HT1080 (cell line): ENCODE measurements around the gene ADGRG6. TPM values are rescaled to one million over a fixed set of nuclear protein-coding genes. Genes with fewer than 3 reads are reported as not detected.
A peak's percentile ranks its signal among the peaks of the same experiment; 100 is the strongest.

Source experiments
- DNase-seq: peaks from one replicate; pipeline ENCODE4 v3.0.0-alpha.2; 2015; ENCODE audit warnings: low read depth
- total RNA-seq: library from RNA; depleted of rRNA; stranded (reverse); fragments of >200 nt; shearing (Covaris generic); gene quantifications from 2 replicates; pipeline ENCODE4 v1.2.3, GENCODE V29; 2014

The ADGRG6 gene
- total RNA-seq, 1 experiment from 2014 or later = 12.3 TPM

- DNase-seq = no peak
Observed at GRCh38 chr6:142290851-142291250, 11.0 kb upstream of the ADGRG6 start.

DNA sequence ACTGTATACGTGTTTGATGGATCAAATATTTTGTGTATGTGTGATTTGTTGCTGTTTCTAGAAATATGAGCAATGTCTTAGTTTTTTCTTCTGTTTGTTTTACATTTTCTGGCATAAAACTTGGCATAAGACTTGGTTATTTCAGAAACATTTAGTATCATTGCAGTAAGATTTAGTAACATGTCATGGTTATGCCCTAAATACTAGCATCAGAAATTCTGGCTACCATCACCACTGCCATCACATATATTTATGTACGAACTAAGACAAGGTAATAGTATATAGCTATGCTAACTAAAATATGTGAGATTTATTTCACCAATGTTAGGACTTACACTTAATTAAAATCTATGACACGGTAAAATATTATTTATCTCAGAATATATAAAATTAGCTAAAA is 10.3 kb upstream of the ADGRG6 start:
- DNase-seq = no peak

- no peak for DNase-seq
Observed at GRCh38 chr6:142292166-142292924, 9.5 kb upstream of the ADGRG6 start.

DNA sequence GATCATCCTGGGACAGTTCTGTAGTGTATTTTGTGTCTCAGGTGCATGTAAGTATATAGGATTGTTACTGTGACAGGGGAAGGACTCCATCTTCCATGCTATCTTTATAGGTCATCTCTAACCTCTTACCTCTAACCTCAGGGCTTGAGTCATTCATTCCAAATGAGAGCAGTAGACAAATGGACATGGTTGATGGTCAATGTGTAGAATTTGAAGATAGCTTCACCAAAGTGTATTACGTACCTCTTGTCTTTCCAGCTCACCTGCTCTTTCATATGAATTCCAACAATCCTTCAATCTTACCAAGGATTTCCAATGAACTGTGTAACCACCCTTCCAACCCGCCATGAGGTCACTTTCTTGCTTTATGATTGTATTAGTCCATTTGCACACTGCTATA is 8.7 kb upstream of the ADGRG6 start:
- DNase-seq = no peak

DNA sequence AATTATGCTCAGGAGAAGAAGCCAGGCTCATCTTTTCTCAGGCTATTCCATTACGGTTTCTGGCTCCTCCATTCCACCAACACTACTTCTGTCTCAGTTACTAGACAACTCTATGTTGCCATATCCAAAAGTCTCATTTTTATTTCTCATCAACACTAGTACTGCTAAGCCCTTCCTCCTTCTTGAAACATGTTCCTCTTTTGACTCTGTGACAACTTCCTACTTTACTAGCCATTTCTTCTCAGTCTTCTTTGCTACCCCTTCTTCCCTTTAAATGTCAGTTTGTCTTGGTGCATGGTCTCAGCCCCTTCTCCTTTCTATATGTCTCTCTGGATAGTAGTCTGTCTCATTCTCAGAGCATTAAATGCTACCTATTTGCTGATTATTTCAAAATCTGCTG is 7.1 kb upstream of the ADGRG6 start:
- no peak for DNase-seq

DNA sequence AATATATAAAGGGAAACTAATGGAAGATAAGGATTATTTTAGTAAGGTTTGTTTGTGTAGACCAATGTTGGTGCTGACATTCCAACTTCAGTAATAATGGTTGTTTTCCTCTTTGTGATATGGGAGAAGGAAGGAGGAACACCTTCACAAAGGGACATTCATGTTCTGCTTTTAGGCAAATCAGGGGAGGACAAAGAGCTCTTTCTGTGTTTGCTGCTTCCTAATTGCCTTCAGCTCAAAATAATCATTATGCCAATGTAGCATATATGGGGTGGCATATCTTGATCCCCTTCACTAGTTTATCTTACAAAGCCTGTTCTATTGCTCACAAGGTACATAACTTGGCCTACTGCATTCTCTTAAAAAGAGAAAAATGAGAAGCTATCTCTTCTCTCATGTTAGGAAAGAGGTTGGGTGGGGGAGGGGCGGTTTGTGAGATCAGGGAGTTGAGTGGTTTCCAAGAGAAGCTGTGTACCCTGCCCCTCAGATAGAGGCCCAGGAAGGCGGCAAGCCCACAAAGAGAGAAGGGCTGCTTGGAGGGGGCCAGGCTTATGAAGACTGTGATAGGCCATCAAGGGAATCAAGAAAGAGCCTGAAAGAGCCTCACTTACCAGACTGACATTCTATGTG is 4.7 kb upstream of the ADGRG6 start:
- DNase-seq = no peak

GRCh38 chr6:142297605-142297995 is 4.2 kb upstream of the ADGRG6 start:
- no peak for DNase-seq

GRCh38 chr6:142297996-142298753 is 3.6 kb upstream of the ADGRG6 start:
- DNase-seq = peak; percentile 84

GRCh38 chr6:142300302-142300701 is 1.5 kb upstream of the ADGRG6 start:
- DNase-seq = peak; percentile 29

DNA sequence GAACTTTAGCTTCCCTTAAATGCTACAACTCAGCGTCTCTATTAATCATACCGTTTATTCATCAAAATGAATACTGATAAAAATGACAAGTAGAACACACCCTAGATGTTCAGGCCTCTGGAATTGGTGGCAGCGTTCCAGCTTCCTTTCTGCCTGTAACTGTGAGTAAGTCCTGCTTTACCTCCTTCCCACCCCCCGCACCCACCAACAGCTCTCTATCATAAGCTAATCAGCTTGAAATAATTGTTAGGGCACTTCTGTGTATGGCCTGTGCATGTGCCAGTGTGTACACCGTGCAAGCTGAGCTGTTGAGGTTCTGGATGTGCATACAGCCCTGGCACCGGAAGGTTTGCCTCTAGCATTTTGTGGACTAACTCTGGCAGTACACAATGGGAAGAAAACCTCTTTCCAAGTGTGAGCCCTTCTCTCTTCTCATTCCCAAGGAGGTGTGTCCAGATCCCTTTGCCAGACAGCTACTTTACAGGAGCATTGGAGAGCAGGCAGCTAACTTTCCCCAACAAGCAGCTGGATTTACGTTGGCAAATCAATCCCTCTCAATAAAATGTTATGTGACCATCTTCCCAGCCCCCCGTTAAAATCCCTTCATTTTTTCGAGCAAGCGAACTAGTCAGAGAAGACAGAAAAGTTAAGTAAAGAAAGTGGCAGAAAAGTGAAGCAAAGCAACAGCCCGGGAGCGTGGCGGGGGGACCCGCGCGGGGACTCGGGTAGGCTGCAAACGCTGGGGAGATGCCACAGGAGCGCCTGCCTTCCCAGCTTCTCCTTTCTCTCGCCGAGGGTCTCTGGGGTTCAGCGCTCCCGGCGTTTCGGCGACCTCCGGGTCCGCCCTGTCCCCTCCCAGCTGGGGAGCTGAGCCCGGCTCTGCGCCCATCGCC is 803 bp upstream of the ADGRG6 start:
- DNase-seq = peak; percentile 76

DNA sequence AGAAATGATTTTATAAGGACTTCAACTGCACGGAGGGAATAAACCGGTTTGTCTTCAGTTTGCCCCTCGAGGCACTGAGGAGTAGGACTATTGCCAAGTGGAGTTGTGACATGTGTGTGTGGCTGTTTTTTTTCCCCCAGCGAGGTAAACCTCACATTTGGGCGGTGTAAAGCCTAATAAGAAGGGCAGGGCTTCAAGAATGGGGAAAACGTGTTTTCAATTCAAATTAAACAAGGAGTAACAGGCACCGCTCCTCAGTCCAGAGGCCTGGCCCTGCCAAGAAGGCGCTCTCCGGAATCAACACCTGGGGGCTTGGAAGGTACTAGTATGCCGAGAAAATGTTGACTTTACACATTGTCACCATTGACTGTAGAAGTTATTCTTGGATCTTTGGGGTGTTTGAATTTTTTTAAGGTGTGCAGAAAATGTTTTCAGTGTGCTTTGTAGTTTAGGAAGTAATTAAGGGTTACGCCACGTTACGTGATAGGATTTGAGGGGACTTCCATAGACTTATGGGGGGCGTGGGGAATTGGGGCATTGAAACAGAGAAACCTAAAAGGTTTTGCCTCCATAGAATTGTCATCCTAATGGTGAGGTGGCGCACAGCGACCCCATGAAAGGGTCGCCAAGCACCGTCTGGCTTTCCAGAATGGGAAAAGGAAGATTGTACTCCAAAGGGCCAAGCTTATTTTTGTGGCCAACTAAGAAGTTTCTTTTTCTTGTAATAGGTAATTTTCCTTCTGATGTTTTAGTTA is 791 bp downstream of the ADGRG6 start:
- DNase-seq = no peak

DNA sequence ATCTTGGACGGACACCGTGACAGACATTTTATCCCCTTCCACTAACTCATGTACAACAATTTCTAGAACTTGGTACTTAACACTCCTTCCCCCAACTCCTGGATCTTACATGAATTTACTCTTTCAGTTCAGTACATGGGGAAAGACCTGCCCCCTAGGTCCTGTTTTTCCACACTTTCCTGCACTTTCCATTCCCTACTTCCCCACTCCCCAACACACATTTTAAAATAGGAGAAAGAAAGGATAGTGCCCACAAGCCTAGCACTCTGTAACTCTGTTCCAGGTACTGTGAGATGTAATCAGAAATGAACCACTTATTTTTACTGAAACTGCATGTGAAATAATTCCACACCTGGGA is 1.3 kb downstream of the ADGRG6 start:
- no peak for DNase-seq

DNA sequence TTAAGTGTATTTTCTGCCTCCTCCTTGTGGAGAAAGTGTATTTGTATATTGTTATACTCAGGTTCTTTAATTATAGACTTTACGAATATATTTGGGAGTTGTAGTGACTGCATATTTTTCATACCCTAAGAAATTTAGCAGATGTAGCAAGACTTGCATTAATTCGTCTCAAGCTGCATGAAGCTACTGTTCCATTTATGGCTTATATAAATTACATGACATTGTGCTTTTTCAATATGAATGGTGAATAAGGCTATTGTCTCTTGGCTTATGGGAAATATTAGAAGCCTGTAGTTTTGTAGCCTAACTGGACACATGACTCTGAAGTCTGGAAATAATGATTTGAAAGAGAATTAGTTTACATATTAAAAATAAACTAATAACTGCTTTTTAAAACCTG is 2.4 kb downstream of the ADGRG6 start:
- DNase-seq = no peak

GRCh38 chr6:142306736-142307135 is 4.9 kb downstream of the ADGRG6 start:
- DNase-seq = no peak

GRCh38 chr6:142307963-142308748 is 6.3 kb downstream of the ADGRG6 start:
- no peak for DNase-seq

GRCh38 chr6:142309426-142309825 is 7.6 kb downstream of the ADGRG6 start:
- DNase-seq = no peak

DNA sequence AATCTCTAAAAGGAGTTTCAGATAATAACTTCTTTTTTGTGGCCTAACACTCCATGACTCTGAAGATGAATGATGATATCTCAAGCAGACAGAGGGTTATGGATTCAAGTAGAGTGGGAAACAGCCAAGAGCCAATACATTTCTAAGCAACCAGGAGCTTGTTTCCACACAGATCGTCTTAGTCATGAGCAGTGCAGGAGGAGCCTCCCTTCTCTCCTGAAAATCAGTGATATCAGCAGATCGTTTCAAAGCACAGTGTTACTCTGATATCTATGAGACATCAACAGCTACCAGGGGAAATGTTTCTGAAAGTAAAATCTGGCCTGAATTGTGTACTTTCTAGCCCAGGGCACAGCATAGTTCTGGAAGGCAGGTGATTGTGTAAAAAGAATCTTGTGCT is 11.5 kb downstream of the ADGRG6 start:
- peak; percentile 59 for DNase-seq

DNA sequence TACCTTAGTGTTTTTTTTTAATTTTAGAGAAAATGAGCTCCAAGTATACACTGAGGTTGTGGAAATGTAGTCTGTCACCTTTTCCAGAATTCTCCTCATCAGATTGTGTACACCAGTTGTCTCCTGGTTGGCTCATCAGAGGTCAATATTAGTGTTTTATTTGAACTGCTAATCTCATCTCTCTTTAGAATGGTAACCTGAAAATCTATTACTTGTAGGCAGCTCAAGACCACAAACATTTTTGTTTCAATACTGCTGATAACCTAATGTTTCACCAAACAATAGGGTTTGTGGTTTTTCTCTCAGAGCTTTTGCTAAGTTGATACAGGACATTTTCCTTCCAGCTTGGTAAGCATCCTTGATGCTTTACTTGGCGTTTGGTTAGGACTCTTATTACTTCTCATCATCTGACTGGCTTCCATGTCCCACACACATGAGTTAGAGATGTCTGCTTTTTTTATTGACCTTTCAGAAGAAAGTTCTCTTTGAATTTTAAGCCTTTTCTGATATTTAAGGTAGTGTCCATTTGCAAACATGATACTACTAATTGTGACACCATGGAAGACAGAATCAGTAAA is 15.1 kb downstream of the ADGRG6 start:
- no peak for DNase-seq

DNA sequence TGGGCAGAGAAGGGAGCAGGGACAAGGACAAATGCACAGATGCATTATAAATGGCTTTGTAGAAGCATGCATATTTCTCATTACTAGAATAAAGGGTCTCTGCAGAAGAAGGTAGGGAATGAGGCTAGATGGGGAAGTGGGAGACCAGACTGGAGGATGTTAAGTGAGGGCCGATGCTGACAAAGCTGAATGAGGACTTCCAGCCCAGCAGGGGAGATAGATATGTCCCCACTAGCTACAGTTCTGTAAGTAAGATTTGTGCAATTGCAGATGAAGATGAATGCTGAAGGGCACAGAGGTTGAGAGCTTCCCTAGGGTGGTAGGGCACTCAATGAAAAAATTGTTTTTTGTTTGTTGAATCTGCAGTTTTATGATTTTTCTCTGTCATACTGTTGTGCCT is 16.9 kb downstream of the ADGRG6 start:
- no peak for DNase-seq

DNA sequence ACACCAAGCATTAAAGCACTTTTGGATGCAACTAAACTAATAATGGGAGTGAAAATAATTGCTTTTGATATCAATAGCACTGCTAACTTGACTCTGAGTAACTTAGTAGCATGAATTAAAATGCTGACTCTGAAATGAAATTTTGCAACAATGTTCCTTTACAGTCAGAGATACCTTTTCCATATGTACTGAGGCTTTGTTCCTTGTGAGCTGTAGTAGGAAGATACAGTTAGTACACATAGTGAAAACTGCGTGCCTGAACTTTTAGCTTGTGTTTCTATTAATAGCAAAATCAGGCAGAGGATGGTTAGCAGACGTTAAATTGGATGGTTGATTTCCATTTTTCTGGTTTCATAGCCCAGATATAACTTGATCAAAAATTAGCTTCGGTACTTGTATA is 18.6 kb downstream of the ADGRG6 start:
- no peak for DNase-seq
